HG03521 (cell line): ENCODE data around the gene MACO1.
"Not testable (repeated sequence)": the region's sequence is repeated elsewhere in the genome, so short reads cannot be mapped to it uniquely, and the experiment has no call there.

Experiments
- ATAC-seq: cut with Tn5 transposase; IDR thresholded peaks from one replicate; pipeline ENCODE4 v1.9.1; 2021; ENCODE audit warnings: mild to moderate bottlenecking, moderate library complexity; ENCODE audit not compliant: unreplicated experiment

The MACO1 gene

GRCh38 chr1:25484533-25484932 is 53.8 kb downstream of the MACO1 start:
- ATAC-seq: no peak

GRCh38 chr1:25485536-25486411 is 55.1 kb downstream of the MACO1 start:
- ATAC-seq: no peak

GRCh38 chr1:25486602-25487001 is 55.9 kb downstream of the MACO1 start:
- no peak for ATAC-seq

- ATAC-seq: no peak
Observed at GRCh38 chr1:25487628-25488027, 56.9 kb downstream of the MACO1 start.

GRCh38 chr1:25492323-25492722 is 61.6 kb downstream of the MACO1 start:
- ATAC-seq: no peak

GRCh38 chr1:25494952-25495351 is 64.3 kb downstream of the MACO1 start:
- no peak for ATAC-seq

- no peak for ATAC-seq
Observed at GRCh38 chr1:25500694-25501093, 70.0 kb downstream of the MACO1 start.

- no peak for ATAC-seq
Observed at GRCh38 chr1:25501235-25502058, 70.8 kb downstream of the MACO1 start.

- ATAC-seq: no peak
Observed at GRCh38 chr1:25502957-25503356, 72.3 kb downstream of the MACO1 start.

GRCh38 chr1:25503551-25504426 is 73.1 kb downstream of the MACO1 start:
- no peak for ATAC-seq

- no peak for ATAC-seq
Observed at GRCh38 chr1:25504706-25505595, 74.3 kb downstream of the MACO1 start.

GRCh38 chr1:25505656-25506385 is 75.1 kb downstream of the MACO1 start:
- ATAC-seq: no peak

GRCh38 chr1:25506566-25507463 is 76.1 kb downstream of the MACO1 start:
- ATAC-seq: not testable (repeated sequence)

- ATAC-seq: no peak
Observed at GRCh38 chr1:25513666-25514065, 83.0 kb downstream of the MACO1 start.

GRCh38 chr1:25515033-25515432 is 84.3 kb downstream of the MACO1 start:
- no peak for ATAC-seq

GRCh38 chr1:25516686-25517085 is 86.0 kb downstream of the MACO1 start:
- no peak for ATAC-seq

- no peak for ATAC-seq
Observed at GRCh38 chr1:25517476-25518394, 87.0 kb downstream of the MACO1 start.
